ENCODE results near the gene CHSY1. TPM values are rescaled to one million over a fixed set of nuclear protein-coding genes. Genes with fewer than 3 reads are reported as not detected.

The CHSY1 gene
- total and polyA plus RNA-seq, 2 of the 13 experiments (the other 11 are each of a cell fraction or from before 2014, with no cell fraction given): 13.3 to 13.7 TPM

- no peak for TF ChIP-seq ZBTB14 (CRISPR knock-in tag; IDR thresholded peaks at IDR 0.05)
Observed at GRCh38 chr15:101246824-101247745, 4.8 kb downstream of the CHSY1 start (continued).

- Histone ChIP-seq H3K9me3 (ENCODE audit: low read length) (no peaks in the 10 kb centered on the region), H3K27me3 (ENCODE audit: control insufficient read depth in 1 of 2, insufficient read depth in 2 of 2, low read length in 2 of 2) (no peaks in the 10 kb centered on the region), H3K36me3 (replicated peaks in 1 of 2; ENCODE audit: control insufficient read depth in 1 of 2, insufficient read depth in 2 of 2, low read length in 2 of 2) (peaks cover 0 to 7% of the 10 kb centered on the region in 2 experiments; a peak in 2 of 5 replicates), H4K20me1 (ENCODE audit: insufficient read depth, low read length) (peaks cover 34% of the 10 kb centered on the region), H3K4me1 (ENCODE audit: insufficient read depth, low read length) (peaks cover 80% of the 10 kb centered on the region), H2AFZ (ENCODE audit: low read length) (no peak overlapping the region), H3K4me3 (replicated peaks in 1 of 3; ENCODE audit: insufficient read depth in 1 of 3, low read depth in 2 of 3, low read length in 3 of 3) (no peak overlapping the region), H3K9ac (ENCODE audit: insufficient read depth, low read depth, low read length) (no peak overlapping the region), H3K79me2 (ENCODE audit: insufficient read depth, low read length) (peaks cover 89% of the 10 kb centered on the region), H3K27ac (ENCODE audit: extremely low read length, insufficient read depth, low read length) (no peak overlapping the region), H3K4me2 (ENCODE audit: low read depth, low read length) (no peak overlapping the region)
- intact Hi-C loops (cut with micrococcal nuclease; ENCODE audit: unreplicated experiment): no loop called here
- ChIA-PET POLR2A (no interaction called here), CTCF (ENCODE audit: low intra/inter-chr PET ratio, low total read pairs) (no interaction called here)
- DNase-seq (ENCODE audit: low spot score) (no peak), ATAC-seq (no peak), FAIRE-seq (no peak)
- WGBS (ENCODE audit: low lambda C conversion rate): 94% methylated on average over 6 of the region's 6 CpGs
- no TSS peak for BruUV-seq (replicated peaks)
- in situ Hi-C loops (cut with HindIII; ENCODE audit: extremely low pct_ligation_motif_present, low pct_unique_long_range_greater_than_20kb): no loop called here
- TF ChIP-seq ZNF34 (CRISPR knock-in tag; IDR thresholded peaks at IDR 0.05; ENCODE audit: borderline replicate concordance): no peak
- TF ChIP-seq HNRNPUL1 (IDR thresholded peaks at IDR 0.05; ENCODE audit: low read depth, low read length): no peak
- no peak for TF ChIP-seq ZNF766 (CRISPR knock-in tag; IDR thresholded peaks at IDR 0.05; ENCODE audit: borderline replicate concordance)
- no peak for TF ChIP-seq TOPORS (CRISPR knock-in tag; IDR thresholded peaks at IDR 0.05)
- TF ChIP-seq ZEB1 (IDR thresholded peaks at IDR 0.05; ENCODE audit: insufficient replicate concordance, low read depth): no peak
- TF ChIP-seq RARG (CRISPR knock-in tag; IDR thresholded peaks at IDR 0.05; ENCODE audit: low read depth): no peak
- no peak for TF ChIP-seq NAIF1 (CRISPR knock-in tag; IDR thresholded peaks at IDR 0.05; ENCODE audit: borderline replicate concordance)
- no peak for TF ChIP-seq SIN3A (IDR thresholded peaks at IDR 0.05; ENCODE audit: borderline replicate concordance, low read depth, low read length)
- no peak for TF ChIP-seq SP4 (CRISPR knock-in tag; IDR thresholded peaks at IDR 0.05)
- no peak for TF ChIP-seq AKNA (CRISPR knock-in tag; IDR thresholded peaks at IDR 0.05; ENCODE audit: borderline replicate concordance)
- TF ChIP-seq TCF12 (IDR thresholded peaks at IDR 0.05): no peak
- no peak for TF ChIP-seq TCF12 (CRISPR knock-in tag; IDR thresholded peaks at IDR 0.05)
- no peak for TF ChIP-seq ZBTB25 (CRISPR knock-in tag; IDR thresholded peaks at IDR 0.05)
- no peak for TF ChIP-seq ZFP36L1 (CRISPR knock-in tag; IDR thresholded peaks at IDR 0.05)
Observed at GRCh38 chr15:101246391-101246790, 5.5 kb downstream of the CHSY1 start.

Measured in HepG2 (cell line).